Spleen (tissue), 7 donors: ENCODE data around the gene SFMBT1.
"Not testable (repeated sequence)": the region's sequence is repeated elsewhere in the genome, so short reads cannot be mapped to it uniquely, and the experiment has no call there.

Source experiments
- POLR2A ChIP-seq, 3 donors: fragments of 450-650 bp; IDR thresholded peaks; one replicate each; pipeline ENCODE4 v1.5.1; 2017; ENCODE audit warnings: antibody characterized with exemption in 3 of 3, mild to moderate bottlenecking in 1 of 3
- POLR2AphosphoS5 ChIP-seq, 3 donors: sonication (generic); formaldehyde crosslinking; IDR thresholded peaks; one replicate each; pipeline ENCODE4 v1.5.1; 2017; ENCODE audit warnings: antibody characterized with exemption in 3 of 3
- TF ChIP-seq, protein P1 (sequence below), 11 experiments: fragments of 200-600 bp in 7 of 11; fragments of 450-650 bp in 4 of 11; sonication (generic) in 4 of 11; IDR thresholded peaks in 8 of 11; conservative IDR thresholded peaks in 3 of 11; 1 replicate in 7 of 11; 2 replicates in 4 of 11; pipeline versions ENCODE4 v1.4.0 to v1.8.0; 2016 to 2021; ENCODE audit warnings: antibody characterized with exemption in 11 of 11, inconsistent platforms in 4 of 11, mild to moderate bottlenecking in 1 of 11
- donor health status: DM: no; HTN: no; CAD: no; lungs with moderate emphysema.
- donor health status: DM: no; HTN: no; CAD: no.
- donor health status: DM: no; HTN: no; CAD: no.

- TF ChIP-seq POLR2A, POLR2AphosphoS5 (IDR thresholded peaks at IDR 0.05): not testable (repeated sequence)
- TF ChIP-seq, protein P1, sequence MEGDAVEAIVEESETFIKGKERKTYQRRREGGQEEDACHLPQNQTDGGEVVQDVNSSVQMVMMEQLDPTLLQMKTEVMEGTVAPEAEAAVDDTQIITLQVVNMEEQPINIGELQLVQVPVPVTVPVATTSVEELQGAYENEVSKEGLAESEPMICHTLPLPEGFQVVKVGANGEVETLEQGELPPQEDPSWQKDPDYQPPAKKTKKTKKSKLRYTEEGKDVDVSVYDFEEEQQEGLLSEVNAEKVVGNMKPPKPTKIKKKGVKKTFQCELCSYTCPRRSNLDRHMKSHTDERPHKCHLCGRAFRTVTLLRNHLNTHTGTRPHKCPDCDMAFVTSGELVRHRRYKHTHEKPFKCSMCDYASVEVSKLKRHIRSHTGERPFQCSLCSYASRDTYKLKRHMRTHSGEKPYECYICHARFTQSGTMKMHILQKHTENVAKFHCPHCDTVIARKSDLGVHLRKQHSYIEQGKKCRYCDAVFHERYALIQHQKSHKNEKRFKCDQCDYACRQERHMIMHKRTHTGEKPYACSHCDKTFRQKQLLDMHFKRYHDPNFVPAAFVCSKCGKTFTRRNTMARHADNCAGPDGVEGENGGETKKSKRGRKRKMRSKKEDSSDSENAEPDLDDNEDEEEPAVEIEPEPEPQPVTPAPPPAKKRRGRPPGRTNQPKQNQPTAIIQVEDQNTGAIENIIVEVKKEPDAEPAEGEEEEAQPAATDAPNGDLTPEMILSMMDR (IDR thresholded peaks at IDR 0.05 in 8 of 11, conservative IDR thresholded peaks at IDR 0.05 in 3 of 11) = not testable (repeated sequence)
Observed at GRCh38 chr3:53035018-53035417, 10.9 kb downstream of the SFMBT1 start.
